GM12878 (cell line): Measurements from ENCODE around the gene ADAMTS17. TPM values are rescaled to one million over a fixed set of nuclear protein-coding genes. Genes with fewer than 3 reads are reported as not detected.

ENCODE experiments used
- ATAC-seq: fragments of 200-7000 bp; cut with Tn5 transposase; 3 replicates; pipeline ENCODE4 v1.9.1; 2020; ENCODE audit warnings: mild to moderate bottlenecking, moderate library complexity
- BruUV-seq: library from RNA; stranded (reverse); fragments of 400-500 nt; replicated peaks from 2 replicates; lab custom pipeline; 2021; lab: Mats Ljungman, UMichigan
- CTCF ChIA-PET: fragments of 300-600 bp; sonication (Branson Sonifier 250); formaldehyde crosslinking; extraction: SDS; loops from one replicate; lab custom pipeline; 2021; ENCODE audit warnings: inconsistent platforms; lab: Yijun Ruan, JAX
- POLR2A ChIA-PET: fragments of 350-600 bp; formaldehyde crosslinking; extraction: SDS; loops from one replicate; lab custom pipeline; 2021; ENCODE audit warnings: inconsistent platforms; lab: Charles Lee
- RAD21 ChIA-PET: fragments of 300-600 bp; sonication (Branson Sonifier 250); formaldehyde crosslinking; loops from one replicate; lab custom pipeline; 2023; ENCODE audit warnings: antibody characterized with exemption; ENCODE audit not compliant: unreplicated experiment; lab: Charles Lee
- SMC1A ChIA-PET: fragments of 300-600 bp; sonication (Branson Sonifier 250); formaldehyde crosslinking; loops from one replicate; lab custom pipeline; 2023; ENCODE audit not compliant: unreplicated experiment, uncharacterized antibody; lab: Charles Lee
- DNase-seq: peaks from one replicate; pipeline ENCODE4 v3.0.0-alpha.2; 2011; ENCODE audit warnings: low read depth, low spot score
- FAIRE-seq: peaks from 3 replicates; lab custom pipeline; 2011; peaks lifted over from hg19 to GRCh38; lab: Jason Lieb, UNC
- H2AFZ ChIP-seq: 2 replicates; pipeline ENCODE4 v1.6.0; 2011; ENCODE audit warnings: low read depth, low read length, control low read depth; ENCODE audit not compliant: control insufficient read depth
- H3K27ac ChIP-seq: 2 replicates; pipeline ENCODE4 v1.5.1; 2011; ENCODE audit warnings: control low read depth; ENCODE audit not compliant: control insufficient read depth, insufficient read depth
- H3K27me3 ChIP-seq, 2 experiments: replicated peaks in 1 of 2; 2 replicates each; pipeline versions ENCODE4 v1.6.0 to v1.6.1; 2011; ENCODE audit warnings: low read length in 1 of 2; ENCODE audit not compliant: control insufficient read depth in 2 of 2, insufficient read depth in 2 of 2
- H3K36me3 ChIP-seq, 2 experiments: 2 replicates each; pipeline ENCODE4 v1.5.1; 2011; ENCODE audit warnings: low read length in 1 of 2; ENCODE audit not compliant: control insufficient read depth in 2 of 2, insufficient read depth in 2 of 2
- H3K4me1 ChIP-seq: 2 replicates; pipeline ENCODE4 v1.6.1; 2011; ENCODE audit warnings: mild to moderate bottlenecking, low read length, moderate library complexity, mixed read lengths; ENCODE audit not compliant: control insufficient read depth, insufficient read depth
- H3K4me2 ChIP-seq: 2 replicates; pipeline ENCODE4 v1.6.0; 2011; ENCODE audit warnings: control low read depth; ENCODE audit not compliant: control insufficient read depth, insufficient read depth
- H3K4me3 ChIP-seq: fragments of 200-600 bp; sonication (generic); 2 replicates; pipeline ENCODE4 v1.5.1; 2016
- H3K79me2 ChIP-seq: 2 replicates; pipeline ENCODE4 v1.6.0; 2011; ENCODE audit warnings: low read length; ENCODE audit not compliant: control insufficient read depth, insufficient read depth
- H3K9ac ChIP-seq: 2 replicates; pipeline ENCODE4 v1.8.0; 2011; ENCODE audit warnings: low read length, control low read depth, mixed read lengths; ENCODE audit not compliant: control insufficient read depth, insufficient read depth
- H3K9me3 ChIP-seq: replicated peaks from 3 replicates; pipeline ENCODE4 v1.5.1; 2011; ENCODE audit warnings: mild to moderate bottlenecking, low read length; ENCODE audit not compliant: control insufficient read depth, insufficient read depth
- H4K20me1 ChIP-seq: 2 replicates; pipeline ENCODE4 v1.6.0; 2011; ENCODE audit not compliant: control insufficient read depth, insufficient read depth
- ATF7 ChIP-seq: fragments of 450-650 bp; IDR thresholded peaks from 2 replicates; pipeline ENCODE4 v1.6.1; 2016; ENCODE audit warnings: low read depth, mild to moderate bottlenecking
- BCLAF1 ChIP-seq: fragments of 450-650 bp; IDR thresholded peaks from 2 replicates; pipeline ENCODE4 v1.6.1; 2017; ENCODE audit warnings: antibody characterized with exemption, mild to moderate bottlenecking, moderate library complexity
- CBFB ChIP-seq: IDR thresholded peaks from 2 replicates; pipeline ENCODE4 v1.6.1; 2016; ENCODE audit warnings: antibody characterized with exemption, low read depth
- LARP7 ChIP-seq: fragments of 450-650 bp; IDR thresholded peaks from 2 replicates; pipeline ENCODE4 v1.6.1; 2017; ENCODE audit warnings: mild to moderate bottlenecking
- MTA3 ChIP-seq: IDR thresholded peaks from 2 replicates; pipeline ENCODE4 v1.6.1; 2012; ENCODE audit warnings: low read length, inconsistent platforms, borderline replicate concordance
- MYC ChIP-seq: IDR thresholded peaks from 2 replicates; pipeline ENCODE4 v1.6.1; 2011; ENCODE audit warnings: mild to moderate bottlenecking, low read length, moderate library complexity, inconsistent platforms; ENCODE audit not compliant: insufficient read depth, insufficient replicate concordance, insufficient read length, severe bottlenecking
- NKRF ChIP-seq: fragments of 450-650 bp; conservative IDR thresholded peaks from 2 replicates; pipeline ENCODE4 v1.6.1; 2017; ENCODE audit warnings: mild to moderate bottlenecking, moderate library complexity
- NRF1 ChIP-seq: conservative IDR thresholded peaks from 2 replicates; pipeline ENCODE4 v1.6.1; 2011; ENCODE audit warnings: mild to moderate bottlenecking, low read depth, low read length, improper control_type of control experiment
- POLR2AphosphoS5 ChIP-seq: IDR thresholded peaks from 2 replicates; pipeline ENCODE4 v1.6.1; 2011; ENCODE audit warnings: mild to moderate bottlenecking, low read length, inconsistent platforms
- SREBF1 ChIP-seq: IDR thresholded peaks from 2 replicates; pipeline ENCODE4 v1.6.1; 2012; ENCODE audit warnings: mild to moderate bottlenecking, low read length
- WRNIP1 ChIP-seq: IDR thresholded peaks from 2 replicates; pipeline ENCODE4 v1.6.1; 2011; ENCODE audit warnings: low read depth, low read length, improper control_type of control experiment, borderline replicate concordance
- ZBTB33 ChIP-seq: fragments of 450-650 bp; IDR thresholded peaks from 2 replicates; pipeline ENCODE4 v1.6.1; 2017; ENCODE audit warnings: mild to moderate bottlenecking
- WGBS: methylation state at CpG from one replicate; pipeline ENCODE4 v1.1.6; 2016; ENCODE audit warnings: low lambda C conversion rate; ENCODE audit not compliant: insufficient replicate concordance, insufficient coverage; ENCODE audit errors: missing lambda C conversion rate; 5-methylcytosine and 5-hydroxymethylcytosine counted together
- in situ Hi-C: fragments of 300-500 bp; cut with MboI; formaldehyde crosslinking; loops from 9 replicates; pipeline ENCODE4 v1.14.3; 2018; ENCODE audit warnings: mixed read lengths
- intact Hi-C: fragments of 100-400 bp; cut with micrococcal nuclease; formaldehyde crosslinking; loops from one replicate; pipeline ENCODE4 v1.14.2; 2022; ENCODE audit not compliant: unreplicated experiment
- polyA plus RNA-seq, 11 experiments: library from polyadenylated mRNA; depleted of rRNA in 4 of 11; unstranded in 6 of 11; stranded (reverse) in 5 of 11; fragments of >200 nt; fragmentation: Nextera tagmentation in 4 of 11; fragmentation: Illumina TruSeq in 1 of 11; extraction: Ambion mirVana in 4 of 11; extraction: Trizol in 1 of 11; gene quantifications; 1 replicate in 1 of 11; 2 replicates in 10 of 11; pipeline versions ENCODE4 v1.2.1 to v1.2.3, GENCODE V29; 2011 to 2016; ENCODE audit warnings: inconsistent platforms in 2 of 11, missing spikeins in 2 of 11, low read depth in 1 of 11
- total RNA-seq, 4 experiments: library from RNA; depleted of rRNA in 3 of 4; stranded (reverse); fragments of >200 nt in 3 of 4; fragmentation: Illumina TruSeq in 1 of 4; extraction: Trizol in 1 of 4; gene quantifications; 2 replicates each; pipeline versions ENCODE4 v1.2.1 to v1.2.3, GENCODE V29; 2013 to 2021

Gene ADAMTS17
- total and polyA plus RNA-seq, 10 of the 15 experiments (the other 5 are each of a cell fraction or from before 2014, with no cell fraction given): 0.04 to 0.50 (median 0.10) TPM; not detected in 4

GRCh38 chr15:100121285-100121684 is 220.5 kb downstream of the ADAMTS17 start:
- ChIA-PET POLR2A (no interaction called here), SMC1A (no interaction called here), CTCF (no interaction called here), RAD21 (no interaction called here)
- in situ Hi-C loops (no loop called here), intact Hi-C loops (no loop called here)
- no peaks in the 10 kb centered on the region for H3K27me3 ChIP-seq
- no peaks in the 10 kb centered on the region for H4K20me1 ChIP-seq
- H3K4me1 ChIP-seq: no peaks in the 10 kb centered on the region
- no peak overlapping the region for H2AFZ ChIP-seq
- H3K9ac ChIP-seq: no peak overlapping the region
- DNase-seq (no peak), FAIRE-seq (no peak), ATAC-seq (no peak)
- no peaks in the 10 kb centered on the region for H3K36me3 ChIP-seq
- no peak for TF ChIP-seq BCLAF1
- no peak for TF ChIP-seq CBFB
- no peaks in the 10 kb centered on the region; the same call in 2 of the 3 replicates for H3K9me3 ChIP-seq
- no TSS peak for BruUV-seq
- H3K4me3 ChIP-seq: no peak overlapping the region
- no peak overlapping the region for H3K27ac ChIP-seq
- no peak overlapping the region for H3K4me2 ChIP-seq
- 13% methylated on average over 2 of the region's 2 CpGs for whole genome bisulfite sequencing
- no peaks in the 10 kb centered on the region for H3K79me2 ChIP-seq

- no peak for DNase-seq
- no peak for ATAC-seq
- H3K4me3 ChIP-seq: no peak overlapping the region
- no peak overlapping the region for H3K27ac ChIP-seq
- no peak overlapping the region for H2AFZ ChIP-seq
- H3K4me1 ChIP-seq: no peaks in the 10 kb centered on the region
- no peaks in the 10 kb centered on the region for H4K20me1 ChIP-seq
- no peak overlapping the region for H3K4me2 ChIP-seq
- H3K36me3 ChIP-seq: no peaks in the 10 kb centered on the region
- ChIA-PET SMC1A (no interaction called here), RAD21 (no interaction called here), POLR2A (no interaction called here), CTCF (no interaction called here)
- no peak for FAIRE-seq
- no TSS peak for BruUV-seq
- no peak overlapping the region for H3K9ac ChIP-seq
- no peaks in the 10 kb centered on the region for H3K79me2 ChIP-seq
- H3K27me3 ChIP-seq: no peaks in the 10 kb centered on the region
- in situ Hi-C loops: no loop called here
- WGBS: 5% methylated on average over 1 of the region's 1 CpG
- intact Hi-C loops: no loop called here
- no peaks in the 10 kb centered on the region; the same call in 2 of the 3 replicates for H3K9me3 ChIP-seq
- TF ChIP-seq LARP7: no peak
- TF ChIP-seq WRNIP1: no peak
- no peak for TF ChIP-seq NRF1
- TF ChIP-seq NKRF: no peak
- TF ChIP-seq MYC: no peak
- no peak for TF ChIP-seq POLR2AphosphoS5
- TF ChIP-seq SREBF1: no peak
- no peak for TF ChIP-seq MTA3
- no peak for TF ChIP-seq ZBTB33
- no peak for TF ChIP-seq ATF7
Observed at GRCh38 chr15:100120111-100120510, 221.7 kb downstream of the ADAMTS17 start.
